Astrocyte (in vitro differentiated cells and primary cell): ENCODE data around the gene CRYAB. TPM values are rescaled to one million over a fixed set of nuclear protein-coding genes. Genes with fewer than 3 reads are reported as not detected.
A peak's percentile ranks its signal among the peaks of the same experiment; 100 is the strongest.

Experiments used
- DNase-seq: peaks from one replicate; pipeline ENCODE4 v3.0.0-alpha.2; 2010; ENCODE audit warnings: low read depth
- FAIRE-seq: peaks from 2 replicates; lab custom pipeline; 2011; peaks lifted over from hg19 to GRCh38; lab: Jason Lieb, UNC
- H2AFZ ChIP-seq: 2 replicates; pipeline ENCODE4 v1.6.0; 2012; ENCODE audit warnings: low read depth, low read length, inconsistent platforms
- H3K27ac ChIP-seq: 2 replicates; pipeline ENCODE4 v1.5.1; 2011; ENCODE audit warnings: low read depth, low read length, inconsistent platforms
- H3K27me3 ChIP-seq: 2 replicates; pipeline ENCODE4 v1.6.0; 2011; ENCODE audit warnings: low read length, inconsistent platforms; ENCODE audit not compliant: insufficient read depth
- H3K36me3 ChIP-seq: 2 replicates; pipeline ENCODE4 v1.5.1; 2011; ENCODE audit warnings: low read length, inconsistent platforms; ENCODE audit not compliant: insufficient read depth
- H3K4me1 ChIP-seq: 2 replicates; pipeline ENCODE4 v1.5.1; 2011; ENCODE audit warnings: low read length, inconsistent platforms; ENCODE audit not compliant: insufficient read depth
- H3K4me2 ChIP-seq: 2 replicates; pipeline ENCODE4 v1.6.0; 2012; ENCODE audit warnings: low read length, inconsistent platforms
- H3K4me3 ChIP-seq: 2 replicates; pipeline ENCODE4 v1.5.1; 2011; ENCODE audit warnings: low read depth, mild to moderate bottlenecking, low read length, inconsistent platforms; ENCODE audit not compliant: insufficient read depth
- H3K79me2 ChIP-seq: 2 replicates; pipeline ENCODE4 v1.6.0; 2012; ENCODE audit warnings: mild to moderate bottlenecking, low read length, inconsistent platforms; ENCODE audit not compliant: insufficient read depth
- H3K9ac ChIP-seq: 2 replicates; pipeline ENCODE4 v1.6.0; 2012; ENCODE audit warnings: mild to moderate bottlenecking, low read length, inconsistent platforms
- H3K9me3 ChIP-seq: 2 replicates; pipeline ENCODE4 v1.5.1; 2012; ENCODE audit warnings: low read depth, mild to moderate bottlenecking, low read length, inconsistent platforms; ENCODE audit not compliant: insufficient read depth
- H4K20me1 ChIP-seq: 2 replicates; pipeline ENCODE4 v1.6.0; 2012; ENCODE audit warnings: low read length, inconsistent platforms; ENCODE audit not compliant: insufficient read depth
- H3K27ac Mint-ChIP-seq: one replicate; pipeline ENCODE4 v1.8.0; 2021; ENCODE audit warnings: mild to moderate bottlenecking, mixed read lengths; ENCODE audit not compliant: unreplicated experiment
- H3K27me3 Mint-ChIP-seq: one replicate; pipeline ENCODE4 v1.8.0; 2021; ENCODE audit warnings: low read depth, mixed read lengths; ENCODE audit not compliant: unreplicated experiment
- H3K36me3 Mint-ChIP-seq: one replicate; pipeline ENCODE4 v1.8.0; 2021; ENCODE audit warnings: low read depth, mixed read lengths; ENCODE audit not compliant: unreplicated experiment
- H3K4me1 Mint-ChIP-seq: one replicate; pipeline ENCODE4 v1.8.0; 2021; ENCODE audit warnings: low read depth, mixed read lengths; ENCODE audit not compliant: unreplicated experiment
- H3K4me3 Mint-ChIP-seq: one replicate; pipeline ENCODE4 v1.8.0; 2021; ENCODE audit warnings: mild to moderate bottlenecking, moderate library complexity, mixed read lengths; ENCODE audit not compliant: unreplicated experiment
- H3K9me3 Mint-ChIP-seq: one replicate; pipeline ENCODE4 v1.8.0; 2021; ENCODE audit warnings: mild to moderate bottlenecking, mixed read lengths; ENCODE audit not compliant: unreplicated experiment
- EZH2 ChIP-seq: IDR thresholded peaks from 2 replicates; pipeline ENCODE4 v1.6.1; 2012; ENCODE audit warnings: mild to moderate bottlenecking, low read length, inconsistent platforms; ENCODE audit not compliant: insufficient read depth
- total RNA-seq: library from RNA; stranded (reverse); gene quantifications from 2 replicates; pipeline ENCODE4 v1.2.1, GENCODE V29; 2021
- TF ChIP-seq, protein P1 (sequence below): IDR thresholded peaks from 2 replicates; pipeline ENCODE4 v1.5.1; 2011; ENCODE audit warnings: low read depth, mild to moderate bottlenecking, inconsistent platforms, low read length, moderate library complexity; ENCODE audit not compliant: insufficient read depth

The CRYAB gene
- total RNA-seq, 1 donor from 2014 or later: 5.7 TPM

DNA sequence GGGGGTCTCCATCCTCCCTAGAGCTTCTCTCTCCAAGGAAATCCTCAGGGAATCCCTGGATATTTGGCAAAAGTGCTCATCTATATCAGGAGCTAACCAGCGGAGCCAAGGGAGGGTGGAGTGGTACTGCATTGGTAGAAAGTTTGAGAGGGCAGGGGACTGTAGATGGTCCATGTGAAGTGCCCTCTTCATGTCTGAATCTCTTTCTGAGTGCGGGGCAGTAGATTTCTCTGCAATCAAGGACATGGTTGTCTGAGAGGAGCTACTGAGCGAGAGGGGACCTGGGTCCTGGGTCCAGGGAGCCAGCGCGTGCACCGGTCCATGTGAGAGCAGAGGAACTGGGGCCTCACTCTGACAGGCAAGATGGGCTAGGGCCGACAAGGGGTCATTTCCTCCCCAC lies 26.3 kb upstream of the CRYAB start:
- Mint-ChIP-seq H3K4me3 (peak overlapping the region; percentile 72), H3K4me1 (peaks cover 39% of the 10 kb centered on the region), H3K9me3 (no peaks in the 10 kb centered on the region), H3K36me3 (no peaks in the 10 kb centered on the region), H3K27ac (peak overlapping the region; percentile 29), H3K27me3 (no peaks in the 10 kb centered on the region)
- Histone ChIP-seq H3K9ac (peak overlapping the region; percentile 77), H3K36me3 (no peaks in the 10 kb centered on the region), H3K4me2 (peak overlapping the region; percentile 91), H4K20me1 (no peaks in the 10 kb centered on the region), H2AFZ (peak overlapping the region; percentile 13), H3K79me2 (peaks cover 18% of the 10 kb centered on the region), H3K4me3 (peak overlapping the region; percentile 72), H3K4me1 (peaks cover 40% of the 10 kb centered on the region), H3K9me3 (no peaks in the 10 kb centered on the region), H3K27ac (peak overlapping the region; percentile 38), H3K27me3 (no peaks in the 10 kb centered on the region)
- DNase-seq: no peak
- no peak for TF ChIP-seq EZH2
- TF ChIP-seq, protein P1, sequence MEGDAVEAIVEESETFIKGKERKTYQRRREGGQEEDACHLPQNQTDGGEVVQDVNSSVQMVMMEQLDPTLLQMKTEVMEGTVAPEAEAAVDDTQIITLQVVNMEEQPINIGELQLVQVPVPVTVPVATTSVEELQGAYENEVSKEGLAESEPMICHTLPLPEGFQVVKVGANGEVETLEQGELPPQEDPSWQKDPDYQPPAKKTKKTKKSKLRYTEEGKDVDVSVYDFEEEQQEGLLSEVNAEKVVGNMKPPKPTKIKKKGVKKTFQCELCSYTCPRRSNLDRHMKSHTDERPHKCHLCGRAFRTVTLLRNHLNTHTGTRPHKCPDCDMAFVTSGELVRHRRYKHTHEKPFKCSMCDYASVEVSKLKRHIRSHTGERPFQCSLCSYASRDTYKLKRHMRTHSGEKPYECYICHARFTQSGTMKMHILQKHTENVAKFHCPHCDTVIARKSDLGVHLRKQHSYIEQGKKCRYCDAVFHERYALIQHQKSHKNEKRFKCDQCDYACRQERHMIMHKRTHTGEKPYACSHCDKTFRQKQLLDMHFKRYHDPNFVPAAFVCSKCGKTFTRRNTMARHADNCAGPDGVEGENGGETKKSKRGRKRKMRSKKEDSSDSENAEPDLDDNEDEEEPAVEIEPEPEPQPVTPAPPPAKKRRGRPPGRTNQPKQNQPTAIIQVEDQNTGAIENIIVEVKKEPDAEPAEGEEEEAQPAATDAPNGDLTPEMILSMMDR: no peak
- FAIRE-seq: no peak

DNA sequence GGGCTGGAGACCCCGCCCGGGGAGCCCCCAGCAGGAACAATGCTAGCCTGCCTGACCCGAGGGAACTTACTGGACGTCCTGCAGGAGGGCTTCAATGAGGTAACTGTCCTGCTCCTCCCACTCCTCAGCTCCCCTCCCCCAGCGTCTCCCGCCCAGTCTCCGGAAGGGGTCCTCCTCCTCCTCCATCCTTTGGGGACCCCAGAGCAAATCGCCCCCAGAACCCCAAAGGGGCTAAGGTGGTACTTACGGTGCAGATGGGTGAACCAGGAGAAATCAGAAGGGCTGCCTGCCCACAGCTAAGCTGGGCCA lies 25.8 kb upstream of the CRYAB start:
- peak overlapping the region; percentile 72 for H3K4me3 Mint-ChIP-seq

GRCh38 chr11:111936040-111936540 lies 24.5 kb upstream of the CRYAB start:
- peak overlapping the region; percentile 77 for H3K9ac ChIP-seq
- Mint-ChIP-seq H3K9me3 (no peaks in the 10 kb centered on the region), H3K36me3 (no peaks in the 10 kb centered on the region), H3K4me1 (peaks cover 39% of the 10 kb centered on the region), H3K27ac (peak overlapping the region; percentile 88), H3K27me3 (no peaks in the 10 kb centered on the region), H3K4me3 (peak overlapping the region; percentile 82)
- TF ChIP-seq, protein P1: no peak
- no peak for TF ChIP-seq EZH2
- H3K36me3 ChIP-seq: no peaks in the 10 kb centered on the region
- no peak for FAIRE-seq
- peak overlapping the region; percentile 91 for H3K4me2 ChIP-seq
- peaks cover 38% of the 10 kb centered on the region for H3K4me1 ChIP-seq
- peaks cover 4% of the 10 kb centered on the region for H3K79me2 ChIP-seq
- H3K9me3 ChIP-seq: no peaks in the 10 kb centered on the region
- H3K27me3 ChIP-seq: no peaks in the 10 kb centered on the region
- peak overlapping the region; percentile 72 for H3K4me3 ChIP-seq
- no peak for DNase-seq
- H4K20me1 ChIP-seq: no peaks in the 10 kb centered on the region
- peak overlapping the region; percentile 38 for H3K27ac ChIP-seq
- peak overlapping the region; percentile 93 for H2AFZ ChIP-seq

More for the DNA sequence above, 25.8 kb upstream of the CRYAB start:
- Histone ChIP-seq H3K4me3 (peak overlapping the region; percentile 72), H3K36me3 (no peaks in the 10 kb centered on the region), H3K27me3 (no peaks in the 10 kb centered on the region), H2AFZ (peak overlapping the region; percentile 93), H3K27ac (peak overlapping the region; percentile 38), H3K4me2 (peak overlapping the region; percentile 91), H3K79me2 (peaks cover 17% of the 10 kb centered on the region), H3K9ac (peak overlapping the region; percentile 77), H3K9me3 (no peaks in the 10 kb centered on the region), H4K20me1 (no peaks in the 10 kb centered on the region), H3K4me1 (peaks cover 38% of the 10 kb centered on the region)
- no peaks in the 10 kb centered on the region for H3K9me3 Mint-ChIP-seq
- DNase-seq (no peak), FAIRE-seq (no peak)
- H3K27ac Mint-ChIP-seq: peak overlapping the region; percentile 29
- H3K27me3 Mint-ChIP-seq: no peaks in the 10 kb centered on the region
- H3K4me1 Mint-ChIP-seq: peaks cover 39% of the 10 kb centered on the region
- TF ChIP-seq EZH2: no peak
- TF ChIP-seq, protein P1: no peak
- no peaks in the 10 kb centered on the region for H3K36me3 Mint-ChIP-seq
